NCI-H446 (cell line): ENCODE data around the gene TNS3.

Experiments used
- DNase-seq, 2 experiments: peaks; one replicate each; lab custom pipeline; 2025; lab: John Stamatoyannopoulos, UW

TNS3 gene

GRCh38 chr7:47384755-47385535 lies 197.0 kb downstream of the TNS3 start:
- no peak for DNase-seq

GRCh38 chr7:47383696-47384445 lies 198.0 kb downstream of the TNS3 start:
- DNase-seq, result no peak

GRCh38 chr7:47383072-47383471 lies 198.8 kb downstream of the TNS3 start:
- DNase-seq, result no peak

- DNase-seq, result no peak
These were observed 199.7 kb downstream of the TNS3 start for GRCh38 chr7:47382200-47382599.

GRCh38 chr7:47381134-47381495 lies 200.8 kb downstream of the TNS3 start:
- DNase-seq, result no peak

- DNase-seq, result no peak
These were observed 201.4 kb downstream of the TNS3 start for GRCh38 chr7:47380325-47381133.

- no peak for DNase-seq
These were observed 202.1 kb downstream of the TNS3 start for GRCh38 chr7:47379629-47380324.

GRCh38 chr7:47378728-47379395 lies 203.0 kb downstream of the TNS3 start:
- DNase-seq, result no peak

GRCh38 chr7:47377741-47378140 lies 204.2 kb downstream of the TNS3 start:
- no peak for DNase-seq

- DNase-seq, result no peak
These were observed 204.8 kb downstream of the TNS3 start for GRCh38 chr7:47376991-47377616.

GRCh38 chr7:47375121-47375938 lies 206.6 kb downstream of the TNS3 start:
- DNase-seq, result no peak

GRCh38 chr7:47374538-47374937 lies 207.4 kb downstream of the TNS3 start:
- no peak for DNase-seq

GRCh38 chr7:47373871-47374451 lies 207.9 kb downstream of the TNS3 start:
- no peak for DNase-seq

GRCh38 chr7:47371733-47372368 lies 210.1 kb downstream of the TNS3 start:
- DNase-seq, result no peak

- no peak for DNase-seq
These were observed 210.6 kb downstream of the TNS3 start for GRCh38 chr7:47371317-47371716.

- no peak for DNase-seq
These were observed 211.4 kb downstream of the TNS3 start for GRCh38 chr7:47370461-47371042.

- no peak for DNase-seq
These were observed 212.2 kb downstream of the TNS3 start for GRCh38 chr7:47369736-47370135.

GRCh38 chr7:47368190-47368812 lies 213.6 kb downstream of the TNS3 start:
- no peak for DNase-seq
